Stimulated activated CD4-positive, alpha-beta T cell treated with anti-CD3 and anti-CD28 coated beads, TNF-alpha, amount 100 ng/mL, for 48 hours (primary cell): Measurements from ENCODE around the gene FST.

ENCODE experiments used
- DNase-seq, 3 donors: peaks; one replicate each; pipeline ENCODE4 v3.0.0-alpha.2; 2020; ENCODE audit warnings: low read depth in 3 of 3

FST gene

DNA sequence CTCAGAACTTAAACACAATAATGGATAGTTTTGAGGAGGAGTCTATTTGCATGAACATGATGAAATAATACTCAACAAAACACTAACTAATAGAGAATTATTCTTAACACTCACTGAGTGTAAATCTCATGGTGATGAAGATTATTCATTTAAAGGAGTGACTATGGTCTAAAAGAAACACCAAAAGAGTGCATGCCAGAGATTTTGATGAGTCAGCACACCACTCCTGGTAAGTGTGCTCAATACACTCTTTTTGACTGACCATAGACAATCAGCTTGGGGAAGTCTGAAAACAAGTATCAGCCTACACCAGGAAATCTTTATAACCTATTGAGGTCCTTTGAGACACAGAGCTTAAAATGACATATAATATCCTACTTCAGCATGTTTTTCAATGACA is 6.8 kb upstream of the FST start:
- no peak for DNase-seq

DNA sequence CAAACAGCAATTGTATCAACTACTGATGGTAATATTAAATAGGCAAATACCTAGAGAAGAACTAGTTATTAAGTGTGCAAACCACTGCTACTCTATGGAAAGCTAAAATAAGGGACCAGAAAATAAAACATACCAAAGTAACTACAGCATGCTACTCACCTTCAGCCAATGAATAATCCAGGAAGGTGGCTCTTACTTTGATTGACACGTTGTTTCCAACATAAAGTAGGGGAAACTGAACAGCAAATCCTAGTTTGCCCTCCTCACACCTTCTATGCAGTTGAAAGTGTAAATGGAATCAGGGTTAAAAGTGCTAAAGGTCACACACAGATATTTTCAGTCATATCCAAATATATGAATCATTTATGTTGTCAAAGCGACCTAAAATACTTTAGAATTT is 5.1 kb upstream of the FST start:
- DNase-seq = no peak

DNA sequence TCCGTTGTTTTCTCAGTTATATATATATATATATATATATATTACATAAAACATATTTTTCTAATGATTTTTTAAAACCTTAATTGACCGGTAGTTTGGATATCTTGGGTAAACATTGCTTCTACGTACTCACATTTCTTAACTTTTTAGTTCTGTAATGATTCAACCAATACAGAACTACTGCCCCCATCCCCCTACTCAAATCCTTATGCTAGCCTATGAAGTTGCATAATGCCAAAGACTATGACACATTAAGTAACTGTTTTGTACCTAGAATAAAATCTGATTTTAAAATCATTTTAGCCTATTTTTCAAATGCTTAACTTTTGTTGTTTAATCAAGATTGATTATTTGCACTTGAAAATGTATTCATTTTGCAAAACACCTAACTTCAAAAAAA is 4.4 kb upstream of the FST start:
- DNase-seq = no peak

DNA sequence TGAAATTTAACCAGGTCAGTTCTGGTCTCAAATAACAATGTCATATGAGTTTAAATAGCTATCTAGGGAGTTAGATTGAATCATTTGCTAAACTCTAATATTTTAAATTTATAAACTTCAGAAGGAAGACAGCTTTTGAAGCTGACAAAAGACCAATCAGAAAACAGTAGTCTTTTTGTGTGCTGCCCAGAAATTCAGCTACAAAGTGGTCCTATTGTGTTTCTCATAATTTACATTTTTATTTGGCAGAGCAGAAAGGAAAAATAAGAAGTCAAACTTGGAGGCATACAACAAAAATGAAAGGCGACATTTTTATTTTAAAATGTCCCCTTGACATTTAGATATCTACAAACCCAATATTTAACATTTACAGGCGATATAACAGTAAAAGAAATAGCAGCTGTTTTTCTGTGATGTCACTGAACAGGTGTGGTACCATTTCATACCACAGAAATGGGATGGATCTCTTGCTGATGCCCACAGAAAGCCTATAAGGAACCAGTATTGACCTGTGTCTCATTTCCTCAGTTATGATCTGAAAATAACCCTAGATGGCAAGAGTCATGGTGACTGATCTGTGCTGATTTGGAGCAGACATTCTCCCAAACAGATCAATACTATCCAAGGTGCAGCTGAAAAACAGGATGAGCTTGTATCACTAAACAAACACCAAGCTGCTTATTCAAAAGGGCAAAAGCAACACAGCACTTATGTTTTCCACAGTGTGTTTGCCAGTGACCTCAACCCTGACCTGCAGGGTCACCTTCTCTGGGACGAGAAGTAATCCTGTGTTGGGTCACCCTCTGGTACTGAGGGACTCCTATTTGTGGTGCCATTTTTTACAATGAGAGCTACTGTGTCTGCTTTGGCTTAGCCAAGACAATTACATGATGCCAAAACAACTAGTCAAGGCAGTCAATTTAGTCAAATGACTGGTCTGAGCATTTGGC is 3.6 kb upstream of the FST start:
- no peak for DNase-seq

DNA sequence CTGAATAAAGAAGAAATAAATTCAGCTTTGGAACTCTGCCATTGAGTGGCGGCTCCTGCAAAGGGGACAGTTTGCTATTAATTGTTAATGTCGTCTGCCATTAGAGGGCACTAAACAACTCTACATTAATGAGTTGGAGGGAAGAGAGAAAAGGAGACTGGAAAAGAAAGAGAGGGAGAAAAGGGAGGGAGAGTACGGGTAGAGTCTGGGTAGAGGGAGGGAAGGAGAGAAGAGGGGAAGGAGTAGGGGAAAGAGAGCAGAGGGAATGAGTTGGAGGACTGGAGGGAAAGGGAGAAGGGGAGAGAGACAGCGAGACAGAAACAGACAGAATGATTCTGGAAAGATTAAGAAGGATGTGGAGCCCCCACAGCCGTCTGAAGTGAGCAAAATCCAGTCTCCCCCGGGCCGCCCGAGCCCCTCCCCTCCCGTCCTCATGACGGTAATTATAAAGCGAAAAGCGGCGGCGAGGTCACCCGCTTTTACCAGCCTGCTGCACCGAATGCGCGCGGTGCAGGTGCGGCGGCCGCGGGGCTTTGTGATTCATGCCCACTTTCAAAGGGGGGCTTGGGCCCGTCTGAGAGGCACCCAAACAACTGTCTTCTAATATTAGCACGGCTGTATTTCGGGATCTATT is 1.9 kb upstream of the FST start:
- DNase-seq = no peak

DNA sequence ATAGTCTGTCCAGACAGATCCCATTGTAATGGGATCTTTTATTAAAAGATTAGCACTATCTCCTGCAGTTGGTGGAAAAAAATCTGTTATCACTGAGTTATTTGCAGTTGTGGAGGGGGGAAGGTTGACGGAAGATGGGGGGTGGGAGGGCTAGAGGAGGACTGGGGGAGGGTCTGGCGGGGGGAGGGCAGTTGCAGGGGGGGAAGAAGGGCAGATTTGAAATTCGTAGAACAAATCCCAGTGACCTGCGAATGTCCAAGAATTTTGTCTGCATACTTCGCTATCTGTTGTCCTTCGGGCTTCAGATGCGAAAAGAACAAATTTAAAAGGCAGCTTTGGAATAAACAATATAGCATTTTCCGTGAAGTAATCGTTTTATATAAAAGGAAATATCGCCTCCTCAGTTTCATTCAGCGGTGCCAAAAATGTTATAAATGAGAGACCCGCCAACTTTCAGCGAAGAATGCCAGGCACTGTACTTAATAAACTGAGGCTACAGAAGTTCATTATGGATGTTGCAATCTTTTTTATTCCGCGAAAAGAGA is 1.3 kb upstream of the FST start:
- DNase-seq = no peak

DNA sequence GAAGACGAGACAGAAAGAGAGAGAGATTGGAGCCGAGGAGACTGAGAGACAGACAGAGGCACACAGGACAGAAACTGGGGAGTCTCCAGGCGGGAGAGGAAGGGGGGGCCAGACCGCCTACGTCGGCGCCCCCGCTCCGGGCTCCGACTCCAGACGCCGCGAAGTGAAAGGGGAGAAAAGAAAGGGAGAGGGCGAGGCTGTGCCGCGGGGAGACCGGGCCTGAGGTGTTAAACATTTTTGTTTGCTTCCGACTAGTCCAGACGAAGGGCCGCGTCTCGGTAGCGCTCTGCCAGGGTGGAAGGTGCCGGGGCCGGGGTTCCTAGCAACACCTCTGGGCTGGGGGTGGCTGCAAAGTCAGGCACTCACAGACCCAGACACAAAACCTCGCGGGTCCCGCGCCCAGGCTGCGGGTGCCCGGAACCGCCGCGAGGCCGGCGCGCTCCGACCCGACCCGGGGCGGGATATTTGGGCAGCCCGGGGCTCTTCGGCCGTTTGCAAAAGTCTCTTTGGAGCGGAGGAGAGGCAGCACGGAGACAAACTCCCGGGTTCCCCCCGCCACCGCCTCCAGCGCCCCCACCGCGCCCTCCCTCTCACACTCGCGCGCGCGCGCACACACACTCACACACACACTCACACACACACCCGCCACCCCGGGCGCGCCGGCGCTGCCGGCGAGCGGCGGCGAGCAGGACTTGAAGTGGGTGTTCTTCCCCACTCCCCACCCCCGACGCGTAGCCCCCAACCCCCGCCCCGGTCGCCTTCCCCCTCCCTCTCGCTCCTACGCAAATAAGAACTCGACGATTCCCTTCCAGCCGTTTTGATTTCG is 626 bp upstream of the FST start:
- DNase-seq = no peak

DNA sequence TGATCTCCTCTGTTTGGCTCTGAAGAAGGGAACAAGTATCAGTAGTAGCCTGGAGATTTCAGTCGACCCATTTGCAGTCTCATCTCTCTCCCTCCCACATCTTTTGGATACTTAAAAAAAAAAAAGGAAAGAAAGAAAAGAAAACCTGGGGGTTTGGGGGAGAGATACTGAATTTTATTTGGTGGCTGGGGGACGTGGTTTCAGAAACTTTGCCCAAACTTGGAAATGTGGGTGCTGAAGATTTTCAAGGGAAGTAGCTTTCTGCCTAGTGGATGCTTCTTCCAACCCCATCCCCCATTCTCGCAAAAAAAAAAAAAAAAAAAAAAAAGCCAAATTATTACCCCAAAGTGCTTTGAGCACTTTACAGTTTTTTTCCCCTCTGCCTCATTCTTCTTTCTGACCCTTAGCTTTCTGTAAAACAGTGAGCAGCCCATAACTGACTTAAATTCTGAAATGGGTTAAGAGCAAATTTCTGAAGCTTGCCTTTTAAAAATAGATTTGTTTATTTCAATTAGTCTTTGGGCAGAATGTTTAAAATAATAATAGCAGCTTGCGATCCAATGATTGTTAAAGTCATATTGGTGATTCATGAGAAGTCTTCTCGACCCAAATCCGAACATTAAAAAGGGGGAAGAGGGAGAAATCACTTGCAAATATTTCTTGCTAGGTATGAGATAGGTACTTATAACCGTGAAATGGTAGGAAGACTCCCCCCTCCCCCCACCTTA is 894 bp downstream of the FST start:
- no peak for DNase-seq

DNA sequence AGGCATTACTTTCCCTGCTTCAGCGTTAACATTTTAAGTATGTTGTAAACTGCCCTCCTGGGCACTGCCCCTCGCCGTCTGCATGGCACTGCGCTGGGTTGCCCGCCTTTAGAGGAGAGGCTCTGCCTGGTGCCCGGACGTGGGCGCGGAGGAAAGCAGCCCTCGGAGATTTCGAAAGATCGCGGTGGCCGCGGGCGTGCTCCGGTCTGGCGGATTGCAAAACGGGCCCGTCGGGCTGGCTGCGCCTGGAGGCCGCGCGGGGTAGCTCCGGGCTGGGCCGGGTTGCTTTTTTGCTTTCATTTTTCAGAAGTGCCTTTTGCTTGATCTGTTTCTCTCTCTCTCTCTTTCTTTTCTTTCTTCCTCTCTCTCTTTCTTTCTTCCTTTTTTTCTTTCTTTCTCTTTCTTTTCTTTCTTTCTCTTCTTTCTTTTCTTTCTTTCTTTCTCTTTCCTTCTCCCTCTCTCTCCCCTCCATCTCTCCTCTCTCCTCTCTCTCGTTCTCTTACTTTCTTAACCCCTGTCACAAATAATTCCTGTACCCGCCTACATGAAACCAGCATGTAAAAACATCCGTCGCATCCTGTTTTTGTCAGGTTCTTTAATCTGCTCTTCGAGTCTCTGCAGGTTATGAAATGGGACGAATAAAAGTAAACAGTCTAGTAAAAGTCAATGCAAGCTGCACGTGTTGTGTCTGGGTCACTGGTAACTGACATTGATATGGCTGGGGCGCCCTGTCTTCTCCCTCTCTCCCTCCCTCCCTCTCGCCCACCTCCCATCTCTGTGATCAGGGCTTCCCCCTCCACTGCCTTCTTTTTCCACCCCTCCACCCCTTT is 1.7 kb downstream of the FST start:
- peak in 2 of 3 donors; percentile 27 to 35 for DNase-seq

DNA sequence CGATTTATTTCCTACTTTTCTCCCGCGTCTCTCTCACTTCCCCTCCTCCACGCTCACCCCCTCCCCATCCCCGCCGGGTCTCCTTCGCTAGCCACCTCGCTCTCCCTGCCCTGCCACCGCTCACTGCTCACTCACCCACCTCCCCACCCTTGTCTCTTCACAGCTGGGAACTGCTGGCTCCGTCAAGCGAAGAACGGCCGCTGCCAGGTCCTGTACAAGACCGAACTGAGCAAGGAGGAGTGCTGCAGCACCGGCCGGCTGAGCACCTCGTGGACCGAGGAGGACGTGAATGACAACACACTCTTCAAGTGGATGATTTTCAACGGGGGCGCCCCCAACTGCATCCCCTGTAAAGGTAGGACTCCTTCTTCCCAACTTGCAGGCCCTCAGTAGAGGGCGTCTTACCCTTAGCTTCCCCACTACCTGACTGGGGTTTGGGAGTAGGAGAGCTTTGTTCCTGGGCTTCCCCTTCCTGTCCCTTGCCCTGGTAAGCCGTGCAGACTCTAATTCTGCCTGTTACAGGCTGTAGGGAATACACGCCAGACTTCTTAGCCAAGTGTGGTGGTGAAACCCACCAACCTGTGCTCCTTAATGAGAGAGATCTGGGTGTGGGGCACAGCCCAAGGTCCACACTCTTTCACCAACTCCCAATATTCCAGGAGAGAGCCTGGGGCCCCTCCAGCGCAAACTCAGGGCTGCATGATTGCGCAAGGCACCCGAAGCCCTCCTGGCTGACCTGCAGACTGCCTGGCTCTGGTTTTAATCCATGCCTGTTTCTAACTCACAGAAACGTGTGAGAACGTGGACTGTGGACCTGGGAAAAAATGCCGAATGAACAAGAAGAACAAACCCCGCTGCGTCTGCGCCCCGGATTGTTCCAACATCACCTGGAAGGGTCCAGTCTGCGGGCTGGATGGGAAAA is 2.5 kb downstream of the FST start:
- no peak for DNase-seq

DNA sequence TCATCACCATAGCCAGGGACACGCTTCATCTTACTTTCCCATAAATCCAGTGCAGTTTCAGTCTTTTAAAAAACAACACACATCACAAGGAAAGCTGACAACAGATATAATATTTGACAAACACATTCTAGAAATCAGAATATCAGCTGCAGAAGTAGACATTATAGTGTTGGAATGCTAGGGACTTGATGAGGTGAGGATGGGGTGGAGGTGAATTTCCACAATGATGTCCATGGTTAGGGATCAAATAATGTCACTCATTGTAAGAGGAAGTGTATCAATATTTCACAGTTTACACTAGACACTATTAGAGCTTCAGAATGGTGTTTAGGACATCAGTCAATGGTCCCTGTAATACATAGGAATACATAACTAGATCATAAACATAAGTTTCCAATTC is 7.0 kb downstream of the FST start:
- DNase-seq = no peak

DNA sequence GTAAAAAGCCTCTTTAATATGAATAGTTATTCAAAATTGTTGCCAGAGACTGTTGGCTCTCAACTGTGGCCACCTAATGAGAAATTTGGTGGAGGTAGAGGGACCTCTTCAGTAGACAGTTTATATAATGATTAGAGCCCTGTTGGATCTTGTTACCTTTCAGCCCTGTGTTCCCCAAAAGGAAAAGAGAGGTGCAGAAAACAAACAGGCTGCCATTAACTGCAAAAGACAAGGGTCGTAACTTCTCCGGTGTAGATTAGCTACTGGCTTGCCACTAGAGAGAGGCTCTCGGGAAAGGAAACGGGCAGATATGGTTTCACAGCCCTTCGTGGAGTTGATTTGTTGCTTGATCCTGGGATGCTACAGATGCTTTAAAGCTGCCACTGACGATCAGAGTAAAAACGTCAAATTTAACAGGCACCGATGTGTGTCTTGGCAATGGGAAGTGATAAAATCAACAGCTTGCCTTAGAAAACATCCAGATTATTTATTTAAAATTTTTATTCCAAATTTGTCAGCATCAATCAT is 7.8 kb downstream of the FST start:
- no peak for DNase-seq

DNA sequence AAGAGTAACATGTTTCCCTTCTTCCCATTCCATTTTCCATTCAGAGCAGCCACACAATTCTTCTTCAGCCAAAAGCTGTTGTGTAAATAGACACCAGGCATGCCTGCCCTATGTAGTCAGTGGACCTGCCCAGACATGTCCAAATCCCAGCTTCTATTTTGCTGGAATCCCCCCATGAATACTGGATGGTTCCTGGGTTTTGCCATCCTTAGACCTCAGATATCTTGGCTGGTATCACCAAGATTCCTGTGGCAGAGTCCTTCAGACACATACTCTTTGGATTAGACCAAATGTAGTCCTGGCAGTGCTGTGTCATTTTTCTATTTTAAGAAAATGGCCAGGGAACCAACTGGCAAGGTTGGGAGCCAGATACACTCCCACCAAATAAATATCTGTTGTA is 10.3 kb downstream of the FST start:
- DNase-seq = no peak

DNA sequence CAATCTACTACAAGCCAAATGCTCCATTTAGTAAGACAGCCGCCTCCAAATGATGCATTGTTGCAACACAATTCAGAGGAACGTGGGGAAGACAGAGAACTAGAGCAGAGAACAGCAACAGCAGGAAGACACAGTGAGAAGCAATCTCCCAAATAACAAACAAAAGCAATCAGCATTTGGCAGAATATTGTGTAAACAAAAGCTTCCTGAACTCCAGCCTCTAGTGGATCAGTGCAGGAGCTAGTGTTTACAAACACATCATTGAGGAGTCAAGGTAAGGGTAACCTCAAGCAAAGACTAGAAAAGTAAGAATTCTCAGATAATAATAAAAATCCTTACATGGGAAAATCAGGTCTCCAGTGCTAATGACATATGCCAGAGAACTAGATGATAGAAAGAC is 20.6 kb downstream of the FST start:
- no peak for DNase-seq

DNA sequence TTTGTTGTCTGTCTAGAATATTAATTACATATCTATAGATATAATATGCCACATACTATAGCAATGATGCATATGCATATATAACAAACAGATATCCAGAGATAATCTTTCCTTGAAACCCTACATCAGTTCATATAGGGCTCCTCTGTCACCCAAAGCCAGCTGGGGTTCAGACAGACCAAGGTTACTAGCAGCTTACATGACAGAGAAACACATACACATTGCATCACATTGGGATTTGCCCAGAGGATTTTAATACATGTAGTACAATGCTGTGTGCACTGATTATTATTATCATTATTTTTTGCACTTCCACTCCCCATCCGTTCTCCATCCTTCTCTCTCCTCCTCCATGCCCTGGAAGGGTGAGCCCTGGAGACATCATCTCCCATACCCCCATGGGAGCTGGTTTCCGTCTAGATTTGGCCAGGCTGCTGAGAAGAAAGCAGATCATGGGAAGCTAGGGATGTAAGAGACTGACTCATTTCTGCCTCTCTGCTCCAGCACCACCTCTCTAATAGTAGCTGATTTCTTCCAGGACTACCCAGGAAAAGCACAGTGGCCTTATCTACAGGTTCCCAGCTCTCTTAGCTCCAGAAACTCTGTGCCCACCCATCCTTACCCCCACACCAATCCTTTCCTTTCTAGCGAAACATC is 23.3 kb downstream of the FST start:
- DNase-seq = no peak

DNA sequence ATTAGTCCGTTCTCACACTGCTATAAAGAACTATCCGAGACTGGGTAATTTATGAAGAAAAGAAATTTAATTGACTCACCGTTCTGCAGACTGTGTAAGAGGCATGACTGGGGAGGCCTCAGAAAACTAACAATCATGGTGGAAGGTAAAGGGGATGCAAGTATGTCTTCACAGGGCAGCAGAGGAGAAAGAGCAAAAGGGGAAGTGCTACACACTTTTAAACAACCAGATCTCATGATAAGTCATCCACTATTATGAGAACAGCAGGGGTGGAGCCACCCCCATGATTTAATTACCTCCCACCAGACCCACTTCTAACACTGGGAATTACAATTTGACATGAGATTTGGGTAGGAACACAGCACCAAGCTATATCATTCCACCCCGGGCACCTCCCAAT is 26.6 kb downstream of the FST start:
- no peak for DNase-seq

DNA sequence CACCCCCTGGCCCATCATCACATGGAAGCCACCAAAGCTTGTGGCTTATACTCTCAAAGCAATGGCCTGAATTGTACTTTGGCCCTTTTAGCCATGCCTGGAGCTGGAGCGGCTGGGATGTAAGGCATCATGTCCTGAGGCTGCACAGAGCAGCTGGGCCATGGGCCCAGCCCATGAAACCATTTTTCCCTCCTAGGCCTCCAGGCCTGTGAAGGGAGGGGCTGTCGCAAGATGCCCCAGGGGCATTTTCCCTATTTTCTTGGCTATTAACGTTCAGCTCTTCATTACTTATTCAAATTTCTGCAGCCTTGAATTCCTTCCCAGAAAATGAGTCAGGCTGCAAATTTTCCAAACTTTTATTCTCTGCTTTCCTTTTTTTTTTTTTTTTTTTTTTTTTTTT is 27.7 kb downstream of the FST start:
- DNase-seq = no peak

DNA sequence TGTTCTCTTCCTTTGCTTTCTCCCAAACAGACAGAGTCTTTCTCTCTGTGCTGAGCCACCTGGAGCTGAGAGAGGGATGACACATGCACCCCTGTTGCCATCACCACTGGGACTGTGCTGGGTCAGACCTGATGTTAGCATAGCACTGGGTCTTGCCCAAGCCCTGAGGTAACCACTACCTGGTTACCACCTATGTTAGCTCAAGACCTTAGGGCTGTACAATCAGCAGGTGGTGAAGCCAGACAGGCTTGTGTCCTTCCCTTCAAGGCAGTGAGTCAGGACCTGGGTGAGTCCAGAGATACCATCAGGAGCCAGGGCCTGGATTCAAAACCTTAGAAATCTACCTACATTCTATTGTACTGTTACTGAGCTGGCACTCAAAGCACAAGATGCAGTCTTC is 32.1 kb downstream of the FST start:
- no peak for DNase-seq

DNA sequence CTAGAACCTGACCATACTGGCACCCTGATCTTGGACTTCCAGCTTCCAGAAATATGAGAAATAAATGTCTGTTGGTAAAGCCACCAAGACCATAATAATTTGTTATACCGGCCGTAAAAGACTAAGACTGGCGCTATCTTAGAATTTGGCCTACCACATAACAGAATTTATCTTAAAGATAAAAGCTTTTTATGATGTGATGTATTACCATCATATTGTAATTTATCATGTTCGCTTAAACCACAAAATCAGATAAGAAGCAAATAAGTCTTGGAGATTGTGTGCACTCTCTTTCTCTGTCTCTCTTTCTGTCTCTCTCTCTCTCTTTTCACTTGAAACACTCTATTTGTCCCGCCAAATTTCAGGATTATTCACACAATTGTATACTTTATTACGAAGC is 35.6 kb downstream of the FST start:
- no peak for DNase-seq
